Hepatocyte (in vitro differentiated cells): ENCODE measurements around the gene SAMD15. TPM values are rescaled to one million over a fixed set of nuclear protein-coding genes. Genes with fewer than 3 reads are reported as not detected.
A peak's percentile ranks its signal among the peaks of the same experiment; 100 is the strongest.

Experiments used
- DNase-seq: peaks from one replicate; pipeline ENCODE4 v3.0.0-alpha.2; 2016; ENCODE audit warnings: low spot score
- H2AFZ ChIP-seq: fragments of 200-600 bp; sonication (generic); 2 replicates; pipeline ENCODE4 v1.6.0; 2016; ENCODE audit warnings: antibody characterized with exemption, mild to moderate bottlenecking
- H3K27ac ChIP-seq: fragments of 200-600 bp; sonication (generic); 2 replicates; pipeline ENCODE4 v1.5.1; 2016; ENCODE audit warnings: mild to moderate bottlenecking
- H3K27me3 ChIP-seq: fragments of 200-600 bp; sonication (generic); 2 replicates; pipeline ENCODE4 v1.6.1; 2016
- H3K36me3 ChIP-seq: fragments of 200-600 bp; sonication (generic); replicated peaks from 2 replicates; pipeline ENCODE4 v1.5.1; 2016; ENCODE audit warnings: low read depth; ENCODE audit not compliant: insufficient read depth
- H3K4me1 ChIP-seq: fragments of 200-600 bp; sonication (generic); 2 replicates; pipeline ENCODE4 v1.5.1; 2016; ENCODE audit warnings: mild to moderate bottlenecking, moderate library complexity; ENCODE audit not compliant: insufficient read depth
- H3K4me2 ChIP-seq: fragments of 200-600 bp; sonication (generic); 2 replicates; pipeline ENCODE4 v1.6.0; 2016
- H3K4me3 ChIP-seq: fragments of 200-600 bp; sonication (generic); 2 replicates; pipeline ENCODE4 v1.5.1; 2016; ENCODE audit warnings: mild to moderate bottlenecking
- H3K79me2 ChIP-seq: fragments of 200-600 bp; sonication (generic); 2 replicates; pipeline ENCODE4 v1.6.0; 2017; ENCODE audit warnings: mild to moderate bottlenecking
- H3K9me2 ChIP-seq: fragments of 200-600 bp; sonication (generic); replicated peaks from 2 replicates; pipeline ENCODE4 v1.6.0; 2017; ENCODE audit warnings: mild to moderate bottlenecking; ENCODE audit not compliant: insufficient read depth
- H3K9me3 ChIP-seq: fragments of 200-600 bp; sonication (generic); 2 replicates; pipeline ENCODE4 v1.5.1; 2016; ENCODE audit warnings: low read depth, mild to moderate bottlenecking
- H4K20me1 ChIP-seq: fragments of 200-600 bp; sonication (generic); 2 replicates; pipeline ENCODE4 v1.6.0; 2016; ENCODE audit warnings: mild to moderate bottlenecking; ENCODE audit not compliant: insufficient read depth, poor library complexity, severe bottlenecking
- CTCF ChIP-seq: fragments of 200-600 bp; sonication (generic); IDR thresholded peaks from 2 replicates; pipeline ENCODE4 v1.5.1; 2016; ENCODE audit warnings: antibody characterized with exemption, mild to moderate bottlenecking; ENCODE audit not compliant: poor library complexity
- EZH2 ChIP-seq: fragments of 200-600 bp; sonication (generic); IDR thresholded peaks from 2 replicates; pipeline ENCODE4 v1.6.1; 2016; ENCODE audit warnings: antibody characterized with exemption, mild to moderate bottlenecking, borderline replicate concordance
- EZH2phosphoT487 ChIP-seq: fragments of 200-600 bp; sonication (generic); IDR thresholded peaks from one replicate; pipeline ENCODE4 v1.6.1; 2018; ENCODE audit warnings: antibody characterized with exemption, mild to moderate bottlenecking, low read depth, moderate library complexity; ENCODE audit not compliant: unreplicated experiment, severe bottlenecking
- WGBS: methylation state at CpG from one replicate; pipeline ENCODE4 v1.1.6; 2016; ENCODE audit warnings: low lambda C conversion rate; ENCODE audit errors: missing lambda C conversion rate; 5-methylcytosine and 5-hydroxymethylcytosine counted together
- polyA plus RNA-seq: library from polyadenylated mRNA; unstranded; fragments of >200 nt; fragmentation: Nextera tagmentation; extraction: Ambion mirVana; gene quantifications from 2 replicates; pipeline ENCODE4 v1.2.1, GENCODE V29; 2016
- total RNA-seq: library from RNA; depleted of rRNA; stranded (reverse); fragments of >200 nt; gene quantifications from 2 replicates; pipeline ENCODE4 v1.2.3, GENCODE V29; 2014

Gene SAMD15
- total and polyA plus RNA-seq, 2 experiments from 2014 or later, result 0.90 to 2.2 TPM

GRCh38 chr14:77375973-77376770 lies 1.0 kb upstream of the SAMD15 start:
- 38% methylated on average over 12 of the region's 24 CpGs for WGBS
- H3K4me2 ChIP-seq, result peak overlapping the region; percentile 96
- H3K4me3 ChIP-seq, result peak overlapping the region; percentile 88
- H3K36me3 ChIP-seq, result no peaks in the 10 kb centered on the region
- no peaks in the 10 kb centered on the region for H3K9me3 ChIP-seq
- no peaks in the 10 kb centered on the region for H4K20me1 ChIP-seq
- peaks cover 46% of the 10 kb centered on the region for H3K79me2 ChIP-seq
- DNase-seq, result no peak
- no peaks in the 10 kb centered on the region for H3K27me3 ChIP-seq
- no peaks in the 10 kb centered on the region for H3K9me2 ChIP-seq
- H3K4me1 ChIP-seq, result peaks cover 24% of the 10 kb centered on the region
- peak overlapping the region; percentile 85 for H3K27ac ChIP-seq
- H2AFZ ChIP-seq, result peak overlapping the region; percentile 89
- TF ChIP-seq EZH2phosphoT487, result no peak
- no peak for TF ChIP-seq EZH2

GRCh38 chr14:77377502-77377844 lies 294 bp downstream of the SAMD15 start:
- Histone ChIP-seq H3K4me1 (peaks cover 17% of the 10 kb centered on the region), H3K4me3 (peak overlapping the region; percentile 88), H2AFZ (peak overlapping the region; percentile 89), H3K9me3 (no peaks in the 10 kb centered on the region), H3K9me2 (no peaks in the 10 kb centered on the region), H4K20me1 (no peaks in the 10 kb centered on the region), H3K27ac (peak overlapping the region; percentile 85), H3K79me2 (peaks cover 36% of the 10 kb centered on the region), H3K4me2 (peak overlapping the region; percentile 96), H3K27me3 (no peaks in the 10 kb centered on the region), H3K36me3 (no peaks in the 10 kb centered on the region)
- 19% methylated on average over 10 of the region's 10 CpGs for WGBS
- DNase-seq, result no peak
- TF ChIP-seq CTCF, result no peak
- no peak for TF ChIP-seq EZH2phosphoT487
- no peak for TF ChIP-seq EZH2

- no peaks in the 10 kb centered on the region for H3K27me3 ChIP-seq
- H4K20me1 ChIP-seq, result no peaks in the 10 kb centered on the region
- H3K4me1 ChIP-seq, result peaks cover 15% of the 10 kb centered on the region
- WGBS, result 93% methylated on average over 6 of the region's 6 CpGs
- H3K79me2 ChIP-seq, result peaks cover 29% of the 10 kb centered on the region
- H3K4me3 ChIP-seq, result no peak overlapping the region
- no peak overlapping the region for H2AFZ ChIP-seq
- no peak for DNase-seq
- H3K9me2 ChIP-seq, result no peaks in the 10 kb centered on the region
- H3K27ac ChIP-seq, result no peak overlapping the region
- H3K4me2 ChIP-seq, result no peak overlapping the region
- no peaks in the 10 kb centered on the region for H3K9me3 ChIP-seq
- no peaks in the 10 kb centered on the region for H3K36me3 ChIP-seq
- TF ChIP-seq CTCF (no peak), EZH2 (no peak), EZH2phosphoT487 (no peak)
These were observed 1.5 kb downstream of the SAMD15 start for GRCh38 chr14:77378701-77379100.

- TF ChIP-seq EZH2phosphoT487 (no peak), EZH2 (no peak), CTCF (no peak)
- H4K20me1 ChIP-seq, result no peaks in the 10 kb centered on the region
- no peak overlapping the region for H3K4me3 ChIP-seq
- no peaks in the 10 kb centered on the region for H3K9me2 ChIP-seq
- no peaks in the 10 kb centered on the region for H3K4me1 ChIP-seq
- no peaks in the 10 kb centered on the region for H3K79me2 ChIP-seq
- H3K27me3 ChIP-seq, result no peaks in the 10 kb centered on the region
- WGBS, result 87% methylated on average over 4 of the region's 4 CpGs
- peak; percentile 15 for DNase-seq
- no peaks in the 10 kb centered on the region for H3K36me3 ChIP-seq
- no peaks in the 10 kb centered on the region for H3K9me3 ChIP-seq
- H2AFZ ChIP-seq, result no peak overlapping the region
- H3K4me2 ChIP-seq, result no peak overlapping the region
- peak overlapping the region; percentile 46 for H3K27ac ChIP-seq
These were observed 13.0 kb downstream of the SAMD15 start for GRCh38 chr14:77390188-77390587.
